Measurements from ENCODE around the gene MORF4L1.
A peak's percentile ranks its signal among the peaks of the same experiment; 100 is the strongest.

Gene MORF4L1

DNA sequence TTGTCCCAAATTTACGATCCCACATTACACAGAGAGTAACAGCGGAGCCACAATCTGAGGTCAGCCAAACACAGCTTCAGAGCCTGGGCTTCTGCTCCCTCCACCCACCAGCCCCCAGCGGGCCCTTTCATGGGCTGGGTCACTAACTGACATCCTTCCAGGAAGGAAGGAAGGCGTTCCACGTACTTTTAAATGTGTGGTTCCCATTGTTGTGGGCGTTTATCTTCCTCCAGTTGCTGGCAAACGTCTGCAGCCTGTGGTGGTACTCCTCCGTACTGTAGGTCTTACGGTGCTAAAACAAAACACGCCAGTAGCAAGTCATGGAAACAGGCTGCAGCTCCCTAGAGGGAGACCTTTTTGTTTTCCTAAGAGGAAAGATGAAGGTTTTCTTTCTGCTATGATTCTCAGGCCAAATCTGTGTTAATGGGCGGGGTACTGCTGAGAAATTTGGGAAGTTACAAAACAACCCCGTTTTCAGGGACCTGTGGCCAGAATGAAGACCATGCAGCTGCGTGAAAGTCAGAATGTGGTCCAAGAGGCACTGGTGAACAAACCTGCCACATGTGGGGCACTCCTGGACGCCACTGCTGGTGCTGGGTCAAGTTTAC is 64.5 kb downstream of the MORF4L1 start:
- Histone ChIP-seq H3K27ac (peak overlapping the region in 19 of 21 experiments; percentile 24 to 87 (median 51)), H3K4me3 (no peak overlapping the region)

DNA sequence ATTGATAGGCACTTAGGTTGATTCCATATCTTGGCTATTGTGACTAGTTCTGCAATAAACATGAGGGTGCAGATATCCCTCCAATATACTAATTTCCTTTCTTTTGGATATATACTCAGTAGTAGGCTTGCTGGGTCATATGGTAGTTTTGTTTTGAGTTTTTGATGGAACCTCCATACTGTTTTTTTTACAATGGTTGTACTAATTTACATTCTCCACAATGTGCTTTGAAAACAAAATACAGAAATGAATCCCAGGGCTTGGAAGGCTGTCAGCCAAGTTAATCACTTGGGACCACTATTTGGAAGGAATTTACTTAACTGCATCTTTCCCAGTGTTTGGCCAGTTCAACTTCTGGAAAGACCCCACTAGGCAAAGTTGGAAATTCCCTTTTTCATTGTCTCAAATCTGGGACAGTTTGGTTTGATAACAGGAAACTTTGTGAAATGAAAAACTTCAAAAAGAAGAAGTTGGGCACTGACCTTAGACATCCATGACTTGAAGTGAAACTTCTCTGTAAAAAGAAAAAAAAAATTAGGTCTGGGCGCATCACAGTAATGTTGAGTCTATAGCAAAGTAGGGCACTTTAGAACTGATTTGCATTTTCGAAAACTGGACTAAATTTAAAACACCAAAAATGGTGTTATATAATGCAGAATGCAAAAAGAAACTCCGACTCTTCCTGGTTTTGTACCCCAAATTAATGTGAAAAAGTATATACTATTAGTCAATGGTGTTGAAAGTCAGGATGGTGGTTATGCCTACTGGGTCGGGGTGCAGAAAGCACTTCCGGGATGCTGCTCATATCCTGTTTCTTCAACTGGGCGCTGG is 66.2 kb downstream of the MORF4L1 start:
- no peak overlapping the region for H3K4me3 ChIP-seq
- peak overlapping the region in 18 of 21 experiments; percentile 12 to 87 (median 68) for H3K27ac ChIP-seq

DNA sequence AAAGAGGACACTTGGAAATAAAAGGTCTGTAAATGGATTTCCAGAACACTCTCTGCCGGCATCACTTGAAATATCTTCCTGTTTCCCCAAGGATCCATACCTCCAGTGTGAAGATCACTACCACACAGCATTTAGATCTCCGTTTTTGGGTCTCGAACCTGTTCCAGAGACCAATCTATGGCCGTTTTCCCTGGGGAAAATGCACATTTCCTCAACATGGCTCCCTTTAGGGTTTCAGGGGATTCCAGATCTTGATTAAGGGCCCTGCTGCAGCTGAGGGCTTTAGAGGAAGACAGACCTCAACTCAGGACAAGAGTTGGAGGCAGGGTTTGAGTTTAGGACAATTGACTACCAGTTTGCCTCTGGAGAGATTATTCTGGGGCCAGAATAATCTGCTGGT is 70.1 kb downstream of the MORF4L1 start:
- peak overlapping the region in 2 of 7 experiments; percentile 50 to 53 for H3K4me3 ChIP-seq
- H3K27ac ChIP-seq: peak overlapping the region in 9 of 21 experiments; percentile 28 to 86 (median 78)

DNA sequence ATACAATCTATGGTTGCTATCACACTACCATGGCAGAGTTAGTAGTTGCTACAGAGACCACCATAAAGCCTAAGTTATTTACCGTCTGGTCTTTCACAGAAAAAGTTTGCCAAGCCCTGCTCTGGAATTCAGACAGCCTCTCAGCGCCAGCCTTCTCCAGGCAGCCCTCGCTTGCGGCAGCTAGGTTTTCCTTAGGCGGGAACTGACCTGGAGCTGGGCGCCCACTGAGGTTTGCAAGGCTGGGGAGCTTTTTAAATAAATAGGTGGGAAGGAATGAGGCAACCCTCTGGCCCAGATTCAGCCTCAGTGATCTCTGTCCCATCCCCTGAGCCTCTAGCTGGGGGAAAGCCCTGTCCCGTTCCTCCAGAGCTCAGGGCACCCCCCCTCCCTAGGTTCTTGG is 71.0 kb downstream of the MORF4L1 start:
- H3K27ac ChIP-seq: peak overlapping the region in 19 of 21 experiments; percentile 13 to 86 (median 78)
- H3K4me3 ChIP-seq: peak overlapping the region; percentile 40 to 58 (median 50)

- peak overlapping the region in 20 of 21 experiments; percentile 40 to 86 (median 78) for H3K27ac ChIP-seq
- H3K4me3 ChIP-seq: peak overlapping the region; percentile 40 to 58 (median 50)
Observed at GRCh38 chr15:78944202-78944625, 71.5 kb downstream of the MORF4L1 start.

DNA sequence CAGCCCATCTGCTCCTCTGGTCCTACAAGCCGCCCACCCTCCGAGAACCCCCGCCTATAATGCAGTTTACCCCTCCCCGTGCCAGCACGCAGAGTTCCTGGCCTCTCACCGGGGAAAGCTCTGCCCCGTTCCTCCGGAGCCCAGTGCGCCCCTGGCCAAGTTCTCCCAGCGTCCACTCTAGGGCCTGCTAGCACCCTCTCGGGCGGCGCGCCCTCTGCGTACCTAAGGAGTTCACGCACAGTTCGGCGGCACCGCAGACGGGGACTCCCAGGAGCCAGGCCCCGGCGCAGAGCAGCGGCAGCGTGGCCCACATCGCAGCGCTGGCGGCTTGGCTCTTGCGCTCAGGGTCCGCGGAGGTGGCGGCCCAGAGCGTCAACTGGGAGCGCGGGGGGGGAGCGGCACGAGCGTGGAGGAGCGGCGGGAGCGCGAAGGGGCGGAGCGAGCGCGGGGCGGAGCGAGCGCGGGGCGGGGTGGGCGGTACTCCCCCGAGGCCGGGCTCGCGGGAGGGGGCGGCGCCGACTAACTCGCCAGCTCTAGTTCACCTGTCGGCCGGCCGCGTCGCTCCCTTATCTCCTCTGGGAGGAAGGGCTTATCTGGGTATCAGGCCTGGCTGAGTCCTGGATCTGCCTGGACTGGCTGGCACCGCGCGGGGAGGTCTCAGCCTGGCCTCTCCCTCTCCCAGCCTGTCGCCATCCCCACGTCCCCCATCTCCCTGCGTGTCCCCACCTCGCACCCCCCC is 72.1 kb downstream of the MORF4L1 start, which contains the start of gene CTSH:
CTSH (minus strand) TSS at position 378 of the 739 bp plus-strand sequence; CDS start at position 313, 65 bp downstream.
- peak within 1 kb of the TSS; percentile 40 to 58 (median 50) for H3K4me3 ChIP-seq
- H3K27ac ChIP-seq: peak within 1 kb of the TSS; percentile 40 to 86 (median 78)

- H3K27ac ChIP-seq: no peak overlapping the region
- H3K4me3 ChIP-seq: no peak overlapping the region
Observed at GRCh38 chr15:78946493-78946892, 73.8 kb downstream of the MORF4L1 start.

DNA sequence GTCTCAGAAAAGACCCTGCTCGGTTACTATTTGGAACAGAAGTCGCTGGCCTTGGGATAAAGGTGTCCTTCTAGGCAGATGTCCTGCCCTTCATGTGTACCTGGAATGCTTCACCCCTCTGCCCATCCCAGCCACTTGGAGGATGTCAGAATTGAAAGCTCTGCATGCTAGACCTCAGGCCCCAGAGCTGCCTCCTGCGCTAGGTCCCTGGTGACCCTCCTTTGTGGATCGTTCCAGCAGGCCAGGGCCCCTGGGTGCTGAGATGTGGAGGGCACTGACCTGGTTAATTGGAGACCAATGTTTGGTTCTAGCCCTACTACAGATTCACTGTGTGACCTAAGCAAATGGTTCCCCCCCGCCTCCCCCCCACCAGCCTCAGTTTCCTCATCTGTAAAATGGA is 74.8 kb downstream of the MORF4L1 start:
- Histone ChIP-seq H3K4me3 (no peak overlapping the region), H3K27ac (no peak overlapping the region)

All from skin epidermis (tissue), 12 donors.